HUES64 (cell line): ENCODE measurements around the gene LAMB4.

Source experiments
- H3K27ac ChIP-seq: 2 replicates; pipeline ENCODE4 v1.7.0; 2013; ENCODE audit warnings: low read depth, low read length, inconsistent platforms
- H3K27me3 ChIP-seq: 2 replicates; pipeline ENCODE4 v1.6.1; 2013; ENCODE audit warnings: mild to moderate bottlenecking, low read length; ENCODE audit not compliant: insufficient read depth
- H3K36me3 ChIP-seq: 2 replicates; pipeline ENCODE4 v1.6.1; 2013; ENCODE audit warnings: mild to moderate bottlenecking, low read length; ENCODE audit not compliant: insufficient read depth
- H3K4me1 ChIP-seq: 2 replicates; pipeline ENCODE4 v1.6.1; 2013; ENCODE audit warnings: mild to moderate bottlenecking, low read length, moderate library complexity; ENCODE audit not compliant: insufficient read depth
- H3K4me3 ChIP-seq: 2 replicates; pipeline ENCODE4 v1.5.1; 2013; ENCODE audit warnings: mild to moderate bottlenecking, low read length, moderate library complexity
- H3K9ac ChIP-seq: 2 replicates; pipeline ENCODE4 v1.6.1; 2013; ENCODE audit warnings: mild to moderate bottlenecking, low read depth, low read length
- H3K9me3 ChIP-seq: 2 replicates; pipeline ENCODE4 v1.6.1; 2013; ENCODE audit warnings: low read depth, low read length; ENCODE audit not compliant: insufficient read depth
- WGBS: fragments of 150-250, 120-280 bp; methylation state at CpG from one replicate; pipeline ENCODE4 v1.1.7; 2013; ENCODE audit warnings: missing lambda C conversion rate; 5-methylcytosine and 5-hydroxymethylcytosine counted together

LAMB4 gene

GRCh38 chr7:108059526-108059925 lies 70.6 kb downstream of the LAMB4 start:
- no peak overlapping the region for H3K4me3 ChIP-seq
- no peaks in the 10 kb centered on the region for H3K27me3 ChIP-seq
- no peaks in the 10 kb centered on the region; the same call in 1 of the 2 replicates for H3K4me1 ChIP-seq
- no peak overlapping the region for H3K9ac ChIP-seq
- 93% methylated on average over 6 of the region's 6 CpGs for WGBS
- no peaks in the 10 kb centered on the region for H3K36me3 ChIP-seq
- no peak overlapping the region for H3K27ac ChIP-seq
- no peaks in the 10 kb centered on the region for H3K9me3 ChIP-seq

GRCh38 chr7:108057951-108058481 lies 72.1 kb downstream of the LAMB4 start:
- Histone ChIP-seq H3K4me3 (no peak overlapping the region), H3K4me1 (no peaks in the 10 kb centered on the region), H3K27me3 (no peaks in the 10 kb centered on the region), H3K36me3 (no peaks in the 10 kb centered on the region), H3K9me3 (no peaks in the 10 kb centered on the region), H3K27ac (no peak overlapping the region), H3K9ac (no peak overlapping the region)
- 92% methylated on average over 4 of the region's 4 CpGs for WGBS

- Histone ChIP-seq H3K4me1 (no peaks in the 10 kb centered on the region), H3K4me3 (no peak overlapping the region), H3K36me3 (no peaks in the 10 kb centered on the region), H3K9me3 (no peaks in the 10 kb centered on the region), H3K27ac (no peak overlapping the region), H3K27me3 (no peaks in the 10 kb centered on the region), H3K9ac (no peak overlapping the region)
- 76% methylated on average over 7 of the region's 7 CpGs for WGBS
Observed at GRCh38 chr7:108055611-108056021, 74.5 kb downstream of the LAMB4 start.

GRCh38 chr7:108054537-108054936 lies 75.6 kb downstream of the LAMB4 start:
- H3K9ac ChIP-seq: no peak overlapping the region
- no peaks in the 10 kb centered on the region for H3K9me3 ChIP-seq
- no peaks in the 10 kb centered on the region for H3K36me3 ChIP-seq
- no peak overlapping the region for H3K27ac ChIP-seq
- 0 out of 2 replicates have a peak, but pooled peaks cover 5% of the 10 kb centered on the region for H3K4me1 ChIP-seq
- H3K4me3 ChIP-seq: no peak overlapping the region
- no CpG with 5 or more reads among the region's 1 CpG for WGBS
- H3K27me3 ChIP-seq: no peaks in the 10 kb centered on the region

GRCh38 chr7:108053250-108053649 lies 76.9 kb downstream of the LAMB4 start:
- no peak overlapping the region for H3K27ac ChIP-seq
- 0 out of 2 replicates have a peak, but pooled peaks cover 5% of the 10 kb centered on the region for H3K4me1 ChIP-seq
- no peaks in the 10 kb centered on the region for H3K36me3 ChIP-seq
- no peaks in the 10 kb centered on the region for H3K9me3 ChIP-seq
- no peaks in the 10 kb centered on the region for H3K27me3 ChIP-seq
- 87% methylated on average over 4 of the region's 4 CpGs for WGBS
- H3K4me3 ChIP-seq: no peak overlapping the region
- no peak overlapping the region for H3K9ac ChIP-seq

- Histone ChIP-seq H3K36me3 (no peaks in the 10 kb centered on the region), H3K4me1 (0 out of 2 replicates have a peak, but pooled peaks cover 5% of the 10 kb centered on the region), H3K9me3 (no peaks in the 10 kb centered on the region), H3K27me3 (no peaks in the 10 kb centered on the region), H3K27ac (no peak overlapping the region), H3K9ac (no peak overlapping the region), H3K4me3 (no peak overlapping the region)
- WGBS: no CpG with 5 or more reads among the region's 1 CpG
Observed at GRCh38 chr7:108051454-108051853, 78.7 kb downstream of the LAMB4 start.

- H3K27ac ChIP-seq: no peak overlapping the region
- no peaks in the 10 kb centered on the region for H3K36me3 ChIP-seq
- H3K9ac ChIP-seq: no peak overlapping the region
- no peaks in the 10 kb centered on the region for H3K27me3 ChIP-seq
- no peak overlapping the region for H3K4me3 ChIP-seq
- no peaks in the 10 kb centered on the region for H3K9me3 ChIP-seq
- H3K4me1 ChIP-seq: 0 out of 2 replicates have a peak, but pooled peaks cover 5% of the 10 kb centered on the region
- 76% methylated on average over 3 of the region's 3 CpGs for WGBS
Observed at GRCh38 chr7:108049962-108050361, 80.2 kb downstream of the LAMB4 start.

GRCh38 chr7:108048422-108048821 lies 81.7 kb downstream of the LAMB4 start:
- Histone ChIP-seq H3K27ac (no peak overlapping the region), H3K36me3 (no peaks in the 10 kb centered on the region), H3K4me1 (0 out of 2 replicates have a peak, but pooled peaks cover 5% of the 10 kb centered on the region), H3K4me3 (no peak overlapping the region), H3K9me3 (no peaks in the 10 kb centered on the region), H3K27me3 (no peaks in the 10 kb centered on the region), H3K9ac (no peak overlapping the region)
- WGBS: 96% methylated on average over 3 of the region's 3 CpGs

- WGBS: 94% methylated on average over 6 of the region's 6 CpGs
- Histone ChIP-seq H3K9ac (no peak overlapping the region), H3K4me1 (0 out of 2 replicates have a peak, but pooled peaks cover 5% of the 10 kb centered on the region), H3K9me3 (no peaks in the 10 kb centered on the region), H3K27me3 (no peaks in the 10 kb centered on the region), H3K36me3 (no peaks in the 10 kb centered on the region), H3K4me3 (no peak overlapping the region), H3K27ac (no peak overlapping the region)
Observed at GRCh38 chr7:108046952-108047506, 83.1 kb downstream of the LAMB4 start.

- H3K9ac ChIP-seq: no peak overlapping the region
- H3K9me3 ChIP-seq: no peaks in the 10 kb centered on the region
Observed at GRCh38 chr7:108045669-108046068, 84.5 kb downstream of the LAMB4 start.

GRCh38 chr7:108045154-108045553 lies 85.0 kb downstream of the LAMB4 start:
- Histone ChIP-seq H3K27ac (no peak overlapping the region), H3K9ac (no peak overlapping the region), H3K4me3 (no peak overlapping the region), H3K36me3 (no peaks in the 10 kb centered on the region), H3K27me3 (no peaks in the 10 kb centered on the region), H3K9me3 (no peaks in the 10 kb centered on the region), H3K4me1 (0 out of 2 replicates have a peak, but pooled peaks cover 4% of the 10 kb centered on the region)
- WGBS: 89% methylated on average over 1 of the region's 1 CpG

More at GRCh38 chr7:108045669-108046068, 84.5 kb downstream of the LAMB4 start:
- Histone ChIP-seq H3K4me3 (no peak overlapping the region), H3K27me3 (no peaks in the 10 kb centered on the region), H3K36me3 (no peaks in the 10 kb centered on the region), H3K27ac (no peak overlapping the region), H3K4me1 (0 out of 2 replicates have a peak, but pooled peaks cover 5% of the 10 kb centered on the region)
- 90% methylated on average over 1 of the region's 1 CpG for WGBS
